GM10847 (cell line): Measurements from ENCODE around the gene CCN2.

Experiments
- POLR2A ChIP-seq: IDR thresholded peaks from 2 replicates; pipeline ENCODE4 v1.6.1; 2011; ENCODE audit not compliant: insufficient read length; ENCODE audit errors: extremely low read depth

CCN2 gene

DNA sequence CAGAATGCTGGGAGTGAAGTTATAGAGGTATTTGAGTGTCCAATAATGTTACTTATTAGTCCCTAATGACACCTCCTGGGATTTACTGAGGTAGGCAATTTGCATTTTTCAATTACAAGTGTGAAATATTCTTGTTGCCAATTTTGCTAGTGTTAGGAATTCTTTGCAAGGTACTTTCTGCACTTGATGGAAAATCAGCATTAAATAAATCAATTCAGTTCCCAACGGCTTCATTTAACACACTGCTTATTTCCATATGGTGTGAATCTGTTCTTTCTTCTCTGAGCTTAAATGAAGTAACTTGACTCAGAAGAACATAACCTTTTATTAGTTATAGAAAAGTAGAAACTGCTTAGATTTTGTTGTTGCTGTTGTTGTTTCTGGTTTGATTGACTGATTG, 21.2 kb downstream of the CCN2 start:
- TF ChIP-seq POLR2A = no peak

DNA sequence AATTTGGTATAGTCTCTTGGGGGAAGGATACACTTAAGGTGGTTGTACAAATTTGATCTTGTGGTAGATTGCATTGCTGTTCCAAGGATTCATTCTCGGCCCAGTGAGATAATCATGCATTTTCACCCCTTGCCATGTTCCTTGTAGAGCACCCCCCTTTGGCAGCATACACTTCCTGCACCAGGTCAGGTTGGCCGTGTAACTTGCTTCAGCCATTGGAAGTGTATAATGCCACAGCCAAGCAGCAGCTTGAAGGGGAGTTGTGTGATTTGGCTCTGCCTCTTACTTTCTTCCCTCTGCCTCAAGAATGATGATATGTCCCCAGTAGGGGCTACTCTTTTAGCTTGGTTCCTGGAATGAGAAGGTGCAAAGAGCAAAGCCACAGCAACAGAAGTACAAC, 21.9 kb downstream of the CCN2 start:
- no peak for TF ChIP-seq POLR2A

DNA sequence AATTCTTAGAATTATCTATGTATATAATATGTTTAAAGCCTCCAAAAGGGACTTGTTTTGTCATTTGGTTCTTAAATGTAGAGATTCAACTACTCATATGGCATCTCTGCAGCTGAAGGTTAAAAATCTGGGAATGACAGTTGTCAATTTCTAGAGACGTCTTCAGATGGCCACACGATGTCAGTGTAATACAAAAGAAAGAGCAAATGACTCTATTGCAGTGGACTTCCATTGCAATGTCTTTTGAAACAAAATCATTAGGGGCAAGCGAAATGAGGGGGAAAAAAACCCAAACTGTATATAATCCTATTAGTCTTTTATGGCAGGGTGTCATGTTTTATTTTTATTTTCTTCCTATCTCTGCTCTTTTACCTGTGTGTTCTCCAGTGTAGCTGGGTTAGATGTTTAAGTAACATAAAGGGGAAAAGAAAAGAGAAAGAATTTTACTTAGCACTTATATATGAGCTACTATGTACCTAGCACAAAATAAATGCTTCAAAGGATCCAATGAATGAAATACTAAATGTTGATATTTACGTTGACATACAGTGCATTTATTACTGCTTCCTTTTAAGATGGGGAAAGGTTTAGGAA, 26.2 kb downstream of the CCN2 start:
- no peak for TF ChIP-seq POLR2A

DNA sequence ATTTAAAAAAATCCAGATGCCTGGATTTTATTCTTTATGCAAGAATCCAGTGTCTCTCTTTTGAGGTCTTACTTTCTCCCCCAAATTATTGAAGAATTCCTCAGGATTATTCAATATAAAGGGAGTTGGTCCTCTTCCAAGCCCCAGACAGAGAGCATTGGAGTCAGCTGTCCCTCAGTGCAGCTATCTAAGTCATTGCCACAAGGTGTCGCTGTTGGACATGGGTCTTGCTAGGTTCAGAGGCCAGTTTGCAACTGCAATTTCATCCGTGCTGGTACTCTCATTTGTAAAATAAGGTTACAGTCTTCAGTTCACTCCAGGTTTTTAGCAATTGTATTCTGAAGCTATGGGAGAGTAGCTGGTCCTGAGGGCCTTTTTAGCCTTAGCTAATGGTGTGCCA, 27.8 kb downstream of the CCN2 start:
- TF ChIP-seq POLR2A = no peak

DNA sequence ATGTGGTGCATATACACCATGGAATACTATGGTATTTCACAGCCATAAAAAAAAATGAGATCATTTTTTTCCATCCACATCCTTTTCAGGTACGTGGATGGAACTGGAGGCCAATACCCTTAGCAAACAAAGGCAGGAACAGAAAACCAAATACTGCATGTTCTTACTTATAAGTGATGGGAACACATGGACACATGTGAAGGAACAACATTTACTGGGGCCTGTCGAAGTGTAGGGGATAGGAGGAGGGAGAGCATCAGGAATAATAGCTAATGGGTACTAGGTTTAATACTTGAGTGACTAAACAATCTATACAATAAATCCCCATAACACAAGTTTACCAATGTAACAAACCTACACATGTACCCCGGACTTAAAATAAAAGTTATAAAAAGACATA, 30.5 kb downstream of the CCN2 start:
- TF ChIP-seq POLR2A = no peak

DNA sequence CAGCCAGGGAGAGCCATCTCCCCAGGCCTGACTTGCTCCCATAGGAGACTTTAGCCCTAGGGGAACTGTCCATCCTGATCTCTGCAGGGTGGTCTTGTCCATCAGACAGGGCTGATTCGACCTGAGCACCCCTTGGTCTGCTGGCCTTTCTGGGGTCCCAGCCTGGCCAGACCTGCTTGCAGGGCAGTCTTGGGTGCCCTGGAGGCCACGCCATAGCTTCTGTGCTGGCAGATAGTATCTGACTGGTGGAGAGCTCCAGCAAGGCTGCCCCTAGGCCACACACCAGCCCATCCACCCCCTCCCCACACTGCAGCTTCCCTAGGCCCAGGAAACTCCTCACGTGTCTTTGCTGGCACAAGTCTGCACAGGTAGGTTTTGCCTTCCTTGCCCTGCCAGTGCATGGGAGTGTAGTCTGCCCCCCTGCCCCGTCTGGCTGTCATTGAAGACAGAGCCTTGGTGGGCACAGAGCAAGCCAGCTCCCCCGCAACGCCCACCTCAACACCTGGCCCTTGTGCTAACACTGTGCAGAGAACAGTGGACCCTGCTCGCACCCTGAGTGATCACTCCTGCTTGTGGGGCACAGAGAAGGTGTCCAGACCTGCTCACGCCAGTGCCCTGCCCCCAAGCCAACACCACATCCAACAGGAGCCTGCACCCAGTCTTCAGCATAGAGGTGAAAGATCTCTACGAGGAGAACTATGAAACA, 32.4 kb downstream of the CCN2 start:
- no peak for TF ChIP-seq POLR2A

DNA sequence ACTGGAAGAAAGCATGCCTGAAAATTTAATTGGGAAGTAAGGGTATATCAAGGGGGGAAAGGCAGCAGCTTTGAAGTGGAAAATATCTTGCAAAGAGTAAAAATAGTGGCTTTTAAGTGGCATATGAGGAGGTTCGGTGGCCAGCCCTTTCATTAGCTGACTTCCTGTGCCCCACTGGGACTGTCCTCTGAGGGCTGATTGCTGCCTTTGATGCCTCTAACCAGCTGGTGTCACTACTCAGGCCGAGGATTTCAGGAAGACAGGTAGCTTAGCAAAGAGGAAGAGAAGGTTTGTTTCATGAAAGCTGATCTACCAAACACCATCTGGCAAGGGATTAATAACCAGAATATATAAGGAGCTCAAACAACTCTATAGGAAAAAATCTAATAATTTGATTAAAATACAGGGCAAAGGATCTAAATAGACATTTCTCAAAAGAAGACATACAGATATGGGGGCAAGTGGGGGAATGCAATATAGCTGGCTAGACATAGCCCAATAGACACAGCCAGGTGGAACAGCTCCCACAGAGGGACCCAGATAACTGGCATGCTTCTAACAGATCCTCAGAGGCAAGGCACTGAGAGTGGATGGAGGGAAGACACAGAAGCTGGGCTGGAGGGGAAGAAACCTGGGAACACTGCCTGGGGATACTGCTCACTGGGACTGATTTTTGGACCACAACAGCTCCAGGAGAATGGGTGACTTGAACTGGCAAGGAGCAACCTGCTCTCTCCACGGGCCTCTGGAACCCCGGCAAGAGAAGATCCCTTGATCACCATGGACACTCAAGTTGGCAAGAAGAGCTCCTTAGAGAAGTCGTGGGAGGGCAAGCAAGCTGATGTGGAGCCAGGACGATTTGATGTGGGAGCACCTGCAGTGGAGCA, 33.2 kb downstream of the CCN2 start:
- TF ChIP-seq POLR2A = no peak

DNA sequence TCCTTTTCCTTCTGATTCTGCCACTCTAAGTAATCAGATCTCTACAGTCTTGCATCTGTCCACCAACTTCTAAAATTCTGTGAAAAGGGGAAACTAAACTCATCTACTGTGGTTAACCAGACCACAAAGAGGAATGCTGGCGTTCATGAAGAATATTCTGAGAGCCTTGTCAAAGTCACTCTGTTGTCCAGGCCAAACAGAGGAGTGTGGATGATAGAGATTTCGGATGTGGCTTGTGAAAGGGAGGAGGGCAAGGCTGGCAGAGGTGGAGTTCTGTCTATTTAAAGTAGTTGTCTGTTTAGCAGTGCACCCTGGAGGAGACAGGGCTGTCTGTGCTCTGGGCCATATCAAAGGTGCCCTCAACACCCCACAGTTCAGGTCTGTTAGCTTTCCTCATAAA, 33.9 kb downstream of the CCN2 start:
- TF ChIP-seq POLR2A = no peak

DNA sequence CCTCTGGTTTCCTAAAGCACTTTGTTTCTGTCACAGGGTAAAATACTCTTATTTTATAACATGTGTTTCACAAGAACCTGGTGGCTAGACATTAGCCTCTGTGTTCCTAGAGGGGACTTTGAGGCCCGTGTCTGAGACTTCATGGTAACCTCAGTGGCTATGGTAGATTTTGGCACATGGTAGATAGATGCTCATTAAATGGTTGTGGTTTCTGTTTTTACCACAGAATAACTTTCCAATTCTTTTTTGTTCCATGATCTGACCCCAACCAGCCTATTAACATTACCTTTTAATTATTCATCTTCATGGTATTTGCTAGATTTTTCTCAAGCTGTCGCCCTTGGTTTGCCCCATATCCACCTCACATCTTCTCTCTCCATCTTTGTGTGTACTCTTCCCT, 34.3 kb downstream of the CCN2 start:
- no peak for TF ChIP-seq POLR2A

DNA sequence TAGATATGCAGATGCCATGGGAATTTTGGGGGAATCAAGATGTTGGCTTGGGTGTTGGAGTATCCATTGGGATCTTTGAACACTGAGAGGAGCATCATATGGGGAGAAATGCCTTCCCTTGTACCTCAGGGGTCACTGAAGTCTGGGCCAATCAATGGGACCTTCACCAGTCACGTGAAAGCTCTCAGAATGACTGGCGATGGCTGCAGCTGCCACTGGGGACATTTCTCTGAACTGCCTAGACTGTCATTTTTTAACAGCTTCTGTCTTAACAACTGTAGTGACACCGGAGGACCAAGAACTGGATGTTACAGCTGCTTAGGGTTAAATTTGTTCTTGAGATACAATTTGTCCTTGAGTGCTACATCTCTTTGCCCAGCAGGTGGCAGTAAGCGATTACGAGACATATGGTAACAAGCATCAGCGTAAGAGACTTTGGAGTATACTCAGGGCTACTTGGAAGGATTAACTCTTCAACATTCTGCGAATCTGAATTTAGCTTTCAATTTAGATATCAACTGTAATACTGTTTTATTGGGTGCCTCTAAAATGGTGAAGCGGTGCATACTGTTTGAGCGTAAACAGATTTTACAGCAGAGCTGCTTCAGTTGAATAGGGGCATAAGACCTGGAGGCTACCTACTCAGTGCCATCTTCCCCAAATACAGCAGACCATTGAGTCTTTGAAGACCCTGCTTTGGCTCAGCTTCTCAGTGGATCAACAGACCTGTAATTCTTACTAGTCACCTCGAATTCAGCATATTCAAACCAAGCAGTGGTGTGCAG, 36.0 kb downstream of the CCN2 start:
- TF ChIP-seq POLR2A = no peak

DNA sequence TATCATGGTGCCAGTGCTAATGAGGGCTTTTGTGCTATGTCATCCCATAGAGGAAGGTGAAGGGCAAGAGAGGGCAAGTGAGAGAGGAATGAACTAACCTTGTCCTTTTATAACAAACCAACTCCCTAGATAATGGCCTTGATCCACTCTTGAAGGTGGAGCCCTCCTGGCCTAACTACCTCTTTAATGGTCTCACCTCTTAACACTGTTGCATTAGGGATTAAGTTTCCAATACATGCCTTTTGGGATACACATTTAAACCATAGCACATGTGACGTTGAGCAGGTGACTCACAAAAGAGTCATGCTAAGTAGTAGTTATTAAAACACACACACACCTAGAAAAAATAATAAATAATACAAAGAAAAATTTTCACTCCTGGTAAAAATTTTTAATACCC, 36.9 kb downstream of the CCN2 start:
- TF ChIP-seq POLR2A = no peak

DNA sequence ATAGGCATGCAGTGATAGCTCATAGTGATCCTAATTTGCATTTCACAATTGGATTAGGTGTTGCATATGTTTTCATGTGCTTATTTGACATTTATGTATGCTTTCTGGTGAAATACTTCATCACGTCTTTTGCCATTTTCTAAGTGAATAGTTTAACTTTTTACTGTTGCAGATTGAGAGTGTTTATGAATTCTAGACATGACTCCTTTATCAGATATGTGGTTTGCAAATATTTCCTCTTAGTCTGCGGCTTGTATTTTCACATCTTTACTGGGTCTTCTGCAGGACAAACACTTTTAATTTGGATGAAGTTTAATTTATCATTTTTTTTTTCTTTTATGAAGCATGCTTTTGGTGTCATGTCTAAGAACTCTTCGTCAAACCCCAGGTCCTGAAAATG, 39.2 kb downstream of the CCN2 start:
- no peak for TF ChIP-seq POLR2A

DNA sequence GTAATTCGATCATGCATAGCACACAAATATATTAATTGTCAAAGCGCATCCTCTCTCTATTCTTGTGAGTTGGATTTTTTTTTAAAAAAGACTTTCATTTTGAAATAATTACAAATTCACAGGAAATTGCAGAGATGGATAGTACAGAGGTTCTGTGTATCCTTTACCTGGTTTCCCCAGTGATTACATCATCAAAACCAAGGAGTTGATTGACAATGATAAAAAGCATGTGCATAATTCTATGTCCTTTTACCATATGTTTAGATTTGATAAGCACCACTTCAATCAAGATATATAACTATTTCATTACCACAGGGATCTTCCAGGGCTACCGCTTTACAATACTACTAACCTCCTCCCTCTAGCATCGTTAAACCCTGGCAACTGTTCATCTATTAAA, 40.2 kb downstream of the CCN2 start:
- no peak for TF ChIP-seq POLR2A

DNA sequence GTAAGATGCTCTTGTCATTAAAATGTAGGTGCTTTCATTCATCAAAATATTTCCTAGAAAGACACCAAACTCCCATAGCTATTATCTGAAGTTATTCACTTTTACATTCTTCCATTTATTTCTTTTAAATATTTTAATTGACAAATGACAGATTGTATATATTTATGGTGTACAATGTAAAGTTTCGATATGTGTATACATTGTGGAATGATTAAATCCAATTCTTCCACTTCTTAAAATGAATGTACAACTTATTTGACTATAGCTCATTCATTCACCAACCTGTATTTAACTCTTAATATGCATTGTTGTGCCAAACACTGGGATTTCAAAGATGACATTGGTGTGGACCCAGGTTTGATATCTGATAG, 41.0 kb downstream of the CCN2 start:
- TF ChIP-seq POLR2A = no peak

DNA sequence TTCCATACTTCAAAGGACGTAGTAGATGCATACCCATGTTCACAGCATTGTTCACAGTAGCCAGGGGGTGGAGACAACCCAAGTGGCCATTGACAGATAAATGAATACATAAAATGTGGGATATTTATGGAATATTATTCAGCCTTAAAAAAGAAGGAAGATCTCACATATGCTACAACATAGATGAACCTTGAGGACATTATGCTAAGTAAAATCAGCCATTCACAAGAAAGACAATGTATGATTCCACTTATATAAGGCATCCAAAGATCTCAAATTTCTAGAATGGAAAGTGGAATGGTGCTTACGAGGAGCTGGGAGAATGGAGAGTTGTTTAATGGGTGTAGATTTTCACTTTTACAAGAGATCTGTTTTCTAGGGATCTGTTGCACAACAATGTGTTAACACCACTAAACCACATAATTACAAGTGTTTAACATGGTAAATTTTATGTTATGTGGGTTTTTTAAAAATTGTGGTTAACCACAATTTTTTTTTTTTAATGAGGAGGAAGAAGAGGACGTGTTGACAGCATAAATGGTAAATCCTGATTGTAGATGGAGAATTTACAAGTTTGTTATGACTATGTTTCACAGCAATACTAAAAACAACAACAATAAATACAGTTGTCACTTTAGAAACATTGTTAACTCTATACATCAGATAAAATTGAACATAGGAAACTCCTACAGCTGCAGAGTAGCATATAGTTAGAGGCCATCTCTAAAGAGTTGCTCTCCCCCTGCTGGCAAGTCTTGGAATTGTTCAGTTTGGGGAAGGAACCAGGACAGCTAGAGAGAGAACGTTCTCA, 41.6 kb downstream of the CCN2 start:
- no peak for TF ChIP-seq POLR2A
